RKO (cell line): ENCODE measurements around the gene SV2C.
"Not testable (repeated sequence)": the region's sequence is repeated elsewhere in the genome, so short reads cannot be mapped to it uniquely, and the experiment has no call there.

Experiments used
- DNase-seq: peaks from one replicate; pipeline ENCODE4 v3.0.0-alpha.2; 2016; ENCODE audit warnings: low spot score

The SV2C gene

DNA sequence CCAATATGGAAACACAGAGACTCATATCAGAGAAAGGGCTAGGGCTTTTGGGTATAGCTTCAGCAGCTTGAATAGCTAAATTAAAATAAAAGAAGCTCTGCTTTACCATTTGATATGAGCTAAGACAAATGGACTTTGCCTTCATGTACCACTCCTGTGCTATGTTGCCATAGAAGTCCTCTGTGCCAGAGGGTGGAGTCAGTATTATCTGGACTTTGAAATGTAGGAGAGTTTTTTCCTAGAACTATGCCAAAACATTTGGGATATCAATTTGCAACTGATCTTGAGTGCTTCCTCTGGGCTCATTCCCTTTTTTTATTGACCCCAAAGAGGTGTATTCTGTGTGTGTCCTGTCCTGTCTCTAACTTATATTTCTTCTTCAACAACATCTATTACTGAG, 219.5 kb downstream of the SV2C start:
- DNase-seq = not testable (repeated sequence)

GRCh38 chr5:76303921-76304320, 220.7 kb downstream of the SV2C start:
- no peak for DNase-seq

DNA sequence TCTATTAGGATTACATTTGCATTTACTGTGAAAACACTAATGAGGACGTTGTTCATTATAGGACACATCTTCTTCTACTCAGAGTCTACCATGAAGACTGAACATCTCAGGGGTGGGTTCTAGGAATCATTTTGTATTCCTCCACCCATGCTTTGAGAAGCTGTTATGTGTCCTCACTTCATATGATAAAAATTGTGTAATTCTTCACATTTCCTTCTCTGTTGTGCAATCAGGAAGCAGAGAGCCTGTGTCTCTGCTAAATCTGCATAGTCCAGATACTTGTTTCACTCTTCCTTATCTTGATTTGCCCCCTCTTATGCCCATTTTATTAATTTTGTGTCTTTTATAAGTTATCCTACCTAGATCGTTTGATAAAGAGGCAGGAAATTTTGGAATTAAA, 222.1 kb downstream of the SV2C start:
- DNase-seq = no peak

DNA sequence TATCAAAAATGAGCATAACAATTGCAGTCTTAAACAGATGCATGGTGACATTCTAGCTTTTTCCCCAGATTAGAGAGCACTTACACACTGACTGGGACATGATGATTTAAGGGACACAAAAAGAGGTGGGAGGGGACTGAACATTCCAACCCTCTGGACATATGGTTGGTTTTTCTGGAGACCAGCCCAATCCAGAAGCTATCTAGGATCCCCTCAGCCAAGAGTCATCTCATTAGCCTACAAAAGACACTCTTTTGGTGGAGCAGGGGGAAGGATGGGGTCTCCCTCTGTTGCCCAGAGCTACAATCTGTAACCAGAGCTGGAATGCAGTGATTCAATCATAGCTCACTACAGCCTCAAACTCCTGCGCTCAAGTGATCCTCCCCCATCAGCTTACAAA, 222.6 kb downstream of the SV2C start:
- no peak for DNase-seq

DNA sequence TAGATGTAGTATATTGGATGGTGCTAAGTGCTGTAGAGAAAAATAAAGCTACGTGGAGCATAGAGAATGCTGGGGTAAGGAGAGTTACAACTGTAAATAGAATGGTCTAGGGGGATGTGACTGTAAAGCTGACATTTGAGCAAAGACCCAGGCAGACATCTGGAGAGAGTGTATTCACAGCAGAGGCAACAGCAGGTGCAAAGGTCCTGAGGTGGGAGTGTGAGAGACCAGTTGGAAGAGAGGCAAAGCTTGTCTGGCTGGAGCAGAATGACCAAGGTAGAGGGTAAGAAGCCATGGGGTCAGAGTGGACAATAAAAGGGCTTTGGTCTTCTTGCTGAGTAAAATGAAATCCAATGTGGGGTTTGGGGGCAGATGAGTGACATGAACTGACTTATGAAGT, 227.0 kb downstream of the SV2C start:
- DNase-seq = no peak

- DNase-seq = no peak
Observed at GRCh38 chr5:76312783-76313182, 229.6 kb downstream of the SV2C start.

GRCh38 chr5:76314643-76315042, 231.5 kb downstream of the SV2C start:
- DNase-seq = no peak

- no peak for DNase-seq
Observed at GRCh38 chr5:76319673-76320072, 236.5 kb downstream of the SV2C start.

DNA sequence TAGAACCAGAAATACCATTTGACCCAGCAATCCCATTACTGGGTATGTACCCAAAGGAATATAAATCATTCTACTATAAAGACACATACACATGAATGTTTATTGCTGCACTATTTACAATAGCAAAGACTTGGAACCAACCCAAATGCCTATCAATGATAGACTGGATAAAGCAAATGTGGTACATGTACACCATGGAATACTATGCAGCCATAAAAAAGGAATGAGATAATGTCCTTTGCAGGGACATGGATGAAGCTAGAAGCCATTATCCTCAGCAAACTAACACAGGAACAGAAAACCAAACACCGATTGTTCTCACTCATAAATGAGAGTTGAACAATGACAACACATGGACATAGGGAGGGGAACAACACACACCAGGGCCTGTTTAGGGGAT, 240.3 kb downstream of the SV2C start:
- not testable (repeated sequence) for DNase-seq

DNA sequence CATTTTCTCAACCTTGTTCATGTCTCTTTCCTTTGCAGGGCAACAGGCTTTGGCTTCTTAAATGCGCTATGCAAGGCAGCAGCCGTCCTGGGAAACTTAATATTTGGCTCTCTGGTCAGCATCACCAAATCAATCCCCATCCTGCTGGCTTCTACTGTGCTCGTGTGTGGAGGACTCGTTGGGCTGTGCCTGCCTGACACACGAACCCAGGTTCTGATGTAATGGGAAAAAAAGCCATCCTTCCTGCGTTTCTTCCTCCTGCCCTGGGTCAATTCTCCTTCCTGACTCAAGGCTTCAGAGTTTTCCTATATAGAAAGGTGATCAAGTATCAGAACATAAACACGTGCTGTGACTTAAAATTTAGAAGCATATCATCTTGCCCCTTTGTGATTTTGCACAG, 242.1 kb downstream of the SV2C start:
- no peak for DNase-seq

GRCh38 chr5:76325876-76326491, 242.8 kb downstream of the SV2C start:
- no peak for DNase-seq

DNA sequence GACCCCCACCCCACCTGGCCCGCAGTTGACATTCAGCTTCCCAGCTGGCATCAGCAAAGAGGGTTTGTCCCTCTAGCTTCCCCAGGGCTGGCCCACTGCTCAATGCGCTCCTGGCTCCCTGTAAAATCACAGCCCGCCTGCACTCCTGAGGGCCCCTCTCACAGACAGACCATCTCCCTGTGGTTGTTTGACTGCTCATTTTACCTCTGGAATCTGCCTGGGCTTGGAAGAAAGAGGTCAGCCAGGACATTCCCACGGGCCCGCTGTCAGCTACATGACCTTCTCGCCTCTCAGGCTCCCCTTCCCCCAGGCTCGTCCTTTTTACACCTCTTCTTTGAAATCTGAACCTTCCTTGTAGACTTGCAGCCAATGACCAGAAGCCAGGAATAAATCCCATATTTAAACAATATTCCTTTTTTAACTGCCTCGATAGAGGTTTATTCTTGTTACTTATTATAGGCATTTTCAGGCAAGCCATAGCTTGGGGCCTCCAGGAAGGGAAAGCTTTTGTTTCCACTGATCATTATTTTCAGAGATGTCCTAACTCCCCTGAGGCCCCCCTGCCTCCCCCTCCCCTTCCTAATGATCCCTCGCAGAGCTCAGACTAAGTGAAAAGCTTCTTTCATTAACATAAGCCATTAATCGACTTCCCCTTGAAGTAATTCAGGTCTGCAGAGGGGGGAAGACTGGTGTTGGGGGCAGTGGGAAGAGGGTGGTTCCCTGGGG, 243.6 kb downstream of the SV2C start:
- no peak for DNase-seq

- no peak for DNase-seq
Observed at GRCh38 chr5:76329346-76329745, 246.2 kb downstream of the SV2C start.

GRCh38 chr5:76331126-76331525, 247.9 kb downstream of the SV2C start:
- DNase-seq = no peak

DNA sequence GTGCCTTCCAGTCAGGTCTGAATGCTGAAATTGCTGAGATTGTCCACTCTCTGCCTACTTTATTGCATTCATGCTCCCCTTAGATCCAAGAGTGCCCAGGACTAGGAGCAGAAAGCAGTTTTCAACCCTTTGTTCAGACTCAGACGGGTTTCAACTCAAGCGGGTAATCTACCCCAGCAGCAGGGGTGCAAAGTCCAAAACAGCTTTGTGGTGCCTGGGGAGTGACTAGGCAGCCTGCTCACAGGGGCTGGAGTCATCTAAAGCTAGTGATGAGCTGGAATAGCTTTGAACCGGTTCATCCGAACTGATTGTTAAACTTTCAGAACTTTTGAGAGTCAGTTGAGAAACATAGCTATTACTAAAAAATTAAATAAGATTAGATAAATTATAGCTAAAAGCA, 248.9 kb downstream of the SV2C start:
- no peak for DNase-seq

DNA sequence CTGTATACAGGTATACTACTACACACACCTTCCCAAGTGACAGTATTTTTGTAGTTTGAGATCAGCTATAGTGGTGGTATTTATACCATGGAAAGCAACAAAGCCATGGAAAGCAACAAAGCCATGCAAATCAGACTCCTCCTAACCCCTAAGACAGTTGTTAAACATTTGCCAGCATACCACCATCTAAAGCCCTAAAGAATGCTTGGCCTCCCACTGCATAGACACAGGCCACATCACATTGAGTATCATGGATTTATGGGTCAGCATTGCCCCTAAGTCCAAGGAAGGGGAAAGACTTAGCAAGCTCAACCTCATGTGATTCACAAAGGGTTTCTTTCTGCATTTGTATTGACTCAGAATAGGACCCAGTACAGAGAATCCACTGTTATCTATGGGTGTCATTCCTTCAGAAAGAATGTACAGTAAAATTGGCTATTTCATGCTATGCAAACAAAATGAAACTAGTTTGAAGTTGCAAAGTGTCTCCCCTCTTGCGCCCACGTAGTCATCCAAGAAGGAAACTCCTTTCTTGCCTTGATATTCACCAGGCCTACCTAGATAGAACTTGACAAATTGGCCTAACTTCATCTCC, 249.5 kb downstream of the SV2C start:
- DNase-seq = no peak

DNA sequence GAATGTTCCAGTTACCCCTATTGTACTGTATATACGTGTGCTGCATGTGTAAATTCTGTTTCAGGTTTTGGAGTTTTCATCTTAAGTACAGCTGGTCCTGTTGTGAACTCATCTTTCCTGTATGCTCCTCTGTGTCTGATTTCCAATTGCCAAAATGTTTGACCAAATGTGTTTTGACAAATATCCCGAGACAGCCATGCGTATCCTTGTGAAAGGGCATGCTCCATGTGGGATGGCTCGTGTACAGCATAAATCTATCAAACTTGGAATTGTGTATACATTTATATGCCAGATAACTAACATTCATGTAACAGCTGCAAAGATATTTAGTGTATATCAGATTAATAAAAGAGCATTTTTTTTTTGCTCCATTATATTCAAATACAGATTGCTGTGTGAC, 250.4 kb downstream of the SV2C start:
- no peak for DNase-seq

DNA sequence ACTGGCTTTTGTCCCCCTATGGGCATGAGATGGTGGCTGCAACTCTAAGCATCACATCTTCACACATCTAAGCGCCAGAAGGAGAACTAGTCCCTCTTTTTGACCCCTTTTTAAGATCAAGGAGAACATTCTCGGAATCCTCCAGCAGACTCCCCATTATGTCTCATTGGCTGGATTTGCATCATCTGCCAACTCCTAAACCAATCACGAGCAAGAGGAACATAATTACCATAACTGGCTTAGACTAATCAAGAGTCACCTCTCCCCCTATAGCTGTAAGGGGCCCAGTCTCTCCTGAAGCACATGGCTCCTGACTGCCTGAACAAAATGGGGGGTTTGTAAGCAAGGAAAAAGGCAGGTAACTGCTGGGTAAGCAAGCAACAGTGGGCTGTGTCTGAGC, 251.4 kb downstream of the SV2C start:
- DNase-seq = no peak

- DNase-seq = not testable (repeated sequence)
Observed at GRCh38 chr5:76335451-76335850, 252.3 kb downstream of the SV2C start.

DNA sequence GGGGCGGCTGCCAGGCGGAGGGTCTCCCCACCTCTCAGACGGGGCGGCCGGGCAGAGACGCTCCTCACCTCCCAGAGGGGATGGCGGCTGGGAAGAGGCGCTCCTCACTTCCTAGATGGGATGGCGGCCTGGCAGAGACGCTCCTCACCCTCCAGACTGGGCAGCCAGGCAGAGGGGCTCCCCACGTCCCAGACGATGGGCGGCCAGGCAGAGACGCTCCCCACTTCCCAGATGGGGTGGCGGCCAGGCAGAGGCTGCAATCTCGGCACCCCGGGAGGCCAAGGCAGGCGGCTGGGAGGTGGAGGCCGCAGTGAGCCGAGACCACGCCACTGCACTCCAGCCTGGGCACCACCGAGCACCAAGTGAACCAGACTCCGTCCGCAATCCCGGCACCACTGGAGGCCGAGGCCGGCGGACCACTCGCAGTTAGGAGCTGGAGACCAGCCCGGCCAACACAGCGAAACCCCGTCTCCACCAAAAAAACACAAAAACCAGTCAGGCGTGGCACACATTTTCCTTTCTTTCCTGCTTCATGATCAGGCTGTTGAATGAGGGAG, 253.1 kb downstream of the SV2C start:
- not testable (repeated sequence) for DNase-seq

- peak; percentile 30 for DNase-seq
Observed at GRCh38 chr5:76337953-76338451, 254.8 kb downstream of the SV2C start.

DNA sequence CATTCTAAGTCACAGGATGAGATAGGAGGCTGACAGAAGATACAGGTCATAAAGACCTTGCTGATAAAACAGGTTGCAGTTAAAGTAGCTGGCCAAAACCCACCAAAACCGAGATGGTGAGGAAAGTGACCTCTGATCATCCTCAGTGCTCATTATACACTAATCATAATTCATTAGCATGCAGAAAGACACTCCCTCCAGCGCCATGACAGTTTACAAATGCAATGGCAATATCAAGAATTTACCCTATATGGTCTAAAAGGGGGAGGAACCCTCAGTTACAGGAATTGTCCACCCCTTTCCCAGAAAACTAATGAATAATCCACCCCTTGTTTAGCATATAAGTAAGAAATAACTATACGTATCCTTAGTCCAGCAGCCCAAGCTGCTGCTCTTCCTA, 256.7 kb downstream of the SV2C start:
- no peak for DNase-seq
